ENCODE data around the gene TGFB1. TPM values are rescaled to one million over a fixed set of nuclear protein-coding genes. Genes with fewer than 3 reads are reported as not detected.

Gene TGFB1
- total and polyA plus RNA-seq, 7 experiments from 2014 or later: 31.4 to 322 (median 97.4) TPM

DNA sequence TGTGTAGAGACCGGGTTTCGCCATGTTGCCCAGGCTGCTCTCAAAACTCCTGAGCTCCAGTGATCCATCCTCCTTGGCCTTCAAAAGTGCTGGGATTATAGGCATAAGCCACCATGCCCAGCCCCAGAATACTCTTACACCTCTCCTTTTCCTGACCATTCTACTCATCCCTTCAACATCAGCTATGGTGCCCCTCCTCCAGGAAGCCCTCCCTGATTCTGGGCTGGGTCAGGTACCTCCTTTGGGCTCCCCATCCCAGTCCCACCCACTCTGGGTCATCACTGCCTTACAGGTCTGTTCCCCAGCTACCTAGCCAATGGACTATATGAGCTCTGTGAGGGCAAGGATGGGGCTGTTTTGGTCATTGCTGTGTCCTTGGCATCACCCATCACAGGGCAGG, 9.6 kb downstream of the TGFB1 start:
- Histone ChIP-seq H3K4me3 (ENCODE audit: low read length) (no peak overlapping the region), H3K36me3 (ENCODE audit: control insufficient read depth in 2 of 3, insufficient read depth in 3 of 3, low read length in 3 of 3) (peaks cover 36 to 72% (median 62%) of the 10 kb centered on the region in 3 experiments), H3K27ac (ENCODE audit: low read depth, low read length) (no peak overlapping the region), H3K27me3 (ENCODE audit: control insufficient read depth in 2 of 2, insufficient read depth in 2 of 2, low read length in 2 of 2) (no peaks in the 10 kb centered on the region), H3K4me1 (ENCODE audit: control insufficient read depth in 2 of 2, insufficient read depth in 2 of 2, low read length in 2 of 2) (peaks cover 39 to 47% of the 10 kb centered on the region in 2 donors), H3K9me3 (ENCODE audit: control insufficient read depth in 2 of 3, low read length in 3 of 3) (no peaks in the 10 kb centered on the region)
- Mint-ChIP-seq H3K27me3 (no peaks in the 10 kb centered on the region), H3K36me3 (peaks cover 4 to 47% (median 28%) of the 10 kb centered on the region in 5 donors), H3K4me3 (peak overlapping the region in 3 of 10 donors; percentile 35 to 63 (median 50)), H3K4me1 (peaks cover 23 to 68% (median 46%) of the 10 kb centered on the region in 7 donors), H3K27ac (peak overlapping the region in 6 of 9 donors; percentile 43 to 73 (median 64)), H3K9me3 (peaks cover 0 to 6% (median 0%) of the 10 kb centered on the region in 11 donors)
- no peak for DNase-seq
- ChIA-PET CTCF (interaction anchor here (0.9 to 2.0 kb wide), 2 partner anchors 11 to 35 kb away, joined by 6 to 9 read pairs; no protein-coding TSS in a partner anchor), POLR2A (interaction anchor here (0.8 to 0.9 kb wide), 2 partner anchors 20 to 80 kb away, joined by 3 to 4 read pairs; partner anchors contain the start of genes B9D2 and HNRNPUL1)
- intact Hi-C loops (cut with micrococcal nuclease): no loop called here
- no peak for ATAC-seq

DNA sequence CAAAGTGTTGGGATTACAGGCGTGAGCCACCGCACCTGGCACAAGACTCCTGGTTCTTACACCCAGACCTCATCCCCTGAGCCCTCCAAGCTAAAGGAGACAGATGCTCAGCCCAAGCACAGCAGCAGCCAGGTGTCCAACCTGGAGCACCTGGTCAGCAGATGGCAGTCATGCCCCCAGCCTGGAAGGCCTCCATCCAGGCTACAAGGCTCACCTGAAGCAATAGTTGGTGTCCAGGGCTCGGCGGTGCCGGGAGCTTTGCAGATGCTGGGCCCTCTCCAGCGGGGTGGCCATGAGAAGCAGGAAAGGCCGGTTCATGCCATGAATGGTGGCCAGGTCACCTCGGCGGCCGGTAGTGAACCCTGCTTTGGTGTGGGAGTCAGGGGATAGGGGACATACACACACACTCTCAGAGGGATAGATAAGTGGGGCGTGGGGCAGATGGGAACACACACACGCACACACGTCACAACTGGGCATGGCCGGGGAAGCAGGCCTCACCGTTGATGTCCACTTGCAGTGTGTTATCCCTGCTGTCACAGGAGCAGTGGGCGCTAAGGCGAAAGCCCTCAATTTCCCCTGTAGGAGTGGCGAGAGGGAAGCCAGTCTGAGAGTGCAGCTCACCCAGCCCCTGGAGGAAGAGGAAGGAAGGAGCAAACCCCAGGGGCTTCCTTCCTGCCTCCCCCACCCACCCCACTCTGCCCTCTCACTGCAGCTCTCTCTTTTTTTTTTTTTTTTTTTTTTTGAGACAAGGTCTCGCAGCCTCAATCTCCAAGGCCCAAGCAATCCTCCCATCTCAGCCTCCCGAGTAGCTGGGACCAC, 11.8 kb downstream of the TGFB1 start:
- Mint-ChIP-seq H3K9me3 (peaks cover 0 to 2% (median 0%) of the 10 kb centered on the region in 11 donors), H3K4me3 (peak overlapping the region in 9 of 10 donors; percentile 32 to 72 (median 63)), H3K27me3 (no peaks in the 10 kb centered on the region), H3K36me3 (peaks cover 5 to 42% (median 24%) of the 10 kb centered on the region in 5 donors), H3K27ac (peak overlapping the region in 8 of 9 donors; percentile 24 to 84 (median 70)), H3K4me1 (peaks cover 12 to 61% (median 42%) of the 10 kb centered on the region in 7 donors)
- POLR2A ChIA-PET: interaction anchor here (0.6 to 2.2 kb wide), 5 partner anchors 10 to 197 kb away, joined by 3 to 9 read pairs (median 5); no protein-coding TSS in a partner anchor
- H3K9me3 ChIP-seq (ENCODE audit: control insufficient read depth in 2 of 3, low read length in 3 of 3): no peaks in the 10 kb centered on the region
- intact Hi-C loops (cut with micrococcal nuclease): loop anchor here in 1 of 2 donors (1.0 kb wide), 1 partner anchor 9 kb away; no protein-coding TSS in a partner anchor
- peaks cover 31 to 82% (median 59%) of the 10 kb centered on the region in 3 experiments for H3K36me3 ChIP-seq (ENCODE audit: control insufficient read depth in 2 of 3, insufficient read depth in 3 of 3, low read length in 3 of 3)
- DNase-seq: no peak
- no peak overlapping the region for H3K27ac ChIP-seq (ENCODE audit: low read depth, low read length)
- no peaks in the 10 kb centered on the region for H3K27me3 ChIP-seq (ENCODE audit: control insufficient read depth in 2 of 2, insufficient read depth in 2 of 2, low read length in 2 of 2)
- CTCF ChIA-PET: interaction anchor here (0.6 to 2.3 kb wide), 5 partner anchors 10 to 150 kb away, joined by 3 to 5 read pairs (median 3); no protein-coding TSS in a partner anchor
- ATAC-seq: peak; percentile 60
- H3K4me3 ChIP-seq (ENCODE audit: low read length): no peak overlapping the region
- H3K4me1 ChIP-seq (ENCODE audit: control insufficient read depth in 2 of 2, insufficient read depth in 2 of 2, low read length in 2 of 2): peaks cover 27 to 35% of the 10 kb centered on the region in 2 donors

DNA sequence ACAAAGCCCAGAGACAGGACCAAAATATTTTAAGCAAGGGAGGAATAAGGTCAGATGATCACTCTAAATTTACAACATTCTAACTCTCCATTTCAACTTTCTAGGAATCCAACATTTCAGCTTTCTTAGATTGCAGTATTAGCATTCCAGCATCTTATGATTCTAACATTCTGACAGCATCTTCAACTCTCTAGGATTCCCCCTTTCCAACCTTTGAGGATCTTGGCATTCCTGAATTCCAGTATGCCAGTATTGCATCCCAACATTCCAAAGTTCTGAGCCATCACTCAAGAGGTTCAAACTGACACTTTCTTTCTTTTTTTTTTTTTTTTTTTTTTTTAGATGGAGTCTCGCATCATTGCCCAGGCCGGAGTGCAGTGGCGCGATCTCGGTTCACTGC, 13.8 kb downstream of the TGFB1 start:
- Histone ChIP-seq H3K9me3 (ENCODE audit: control insufficient read depth in 2 of 3, low read length in 3 of 3) (no peaks in the 10 kb centered on the region), H3K36me3 (ENCODE audit: control insufficient read depth in 2 of 3, insufficient read depth in 3 of 3, low read length in 3 of 3) (peaks cover 23 to 81% (median 44%) of the 10 kb centered on the region in 3 experiments), H3K27ac (ENCODE audit: low read depth, low read length) (no peak overlapping the region), H3K27me3 (ENCODE audit: control insufficient read depth in 2 of 2, insufficient read depth in 2 of 2, low read length in 2 of 2) (no peaks in the 10 kb centered on the region), H3K4me3 (ENCODE audit: low read length) (no peak overlapping the region), H3K4me1 (ENCODE audit: control insufficient read depth in 2 of 2, insufficient read depth in 2 of 2, low read length in 2 of 2) (peaks cover 26 to 32% of the 10 kb centered on the region in 2 donors)
- DNase-seq: no peak
- Mint-ChIP-seq H3K4me3 (no peak overlapping the region), H3K36me3 (peaks cover 5 to 38% (median 19%) of the 10 kb centered on the region in 5 donors), H3K4me1 (peaks cover 6 to 61% (median 50%) of the 10 kb centered on the region in 7 donors), H3K27me3 (no peaks in the 10 kb centered on the region), H3K27ac (peak overlapping the region in 3 of 9 donors; percentile 44 to 64 (median 49)), H3K9me3 (peaks cover 0 to 3% (median 0%) of the 10 kb centered on the region in 11 donors)
- ChIA-PET POLR2A (interaction anchor here (0.6 to 1.5 kb wide), 3 partner anchors 12 to 94 kb away, joined by 3 to 7 read pairs (median 3); no protein-coding TSS in a partner anchor), CTCF (interaction anchor here (0.5 to 1.4 kb wide), 2 partner anchors 12 to 26 kb away, joined by 3 read pairs; no protein-coding TSS in a partner anchor)
- ATAC-seq: no peak
- intact Hi-C loops (cut with micrococcal nuclease): no loop called here

DNA sequence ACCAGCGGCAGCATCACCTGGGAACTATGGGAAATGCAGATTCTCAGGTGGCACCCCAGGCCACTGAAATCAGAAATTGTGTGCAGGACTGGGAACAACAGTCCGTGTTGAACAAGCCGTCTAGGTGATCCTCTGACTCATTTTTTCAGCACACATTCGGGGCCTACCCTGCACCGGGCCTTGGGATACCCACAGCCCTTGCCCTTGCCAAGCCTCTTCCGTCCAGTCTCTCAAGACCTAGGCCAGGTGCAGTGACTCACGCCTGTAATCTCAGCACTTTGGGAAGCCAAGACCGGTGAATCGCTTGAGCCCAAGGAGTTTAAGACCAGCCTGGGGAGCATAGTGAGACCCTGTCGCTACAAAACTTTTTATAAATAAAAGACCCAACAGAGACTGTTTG, 18.3 kb downstream of the TGFB1 start:
- ATAC-seq (no peak), DNase-seq (no peak)
- CTCF ChIA-PET: interaction anchor here (1.0 kb wide), 1 partner anchor 113 kb away, joined by 3 read pairs; no protein-coding TSS in a partner anchor
- Histone ChIP-seq H3K9me3 (ENCODE audit: control insufficient read depth in 2 of 3, low read length in 3 of 3) (no peaks in the 10 kb centered on the region), H3K27ac (ENCODE audit: low read depth, low read length) (no peak overlapping the region), H3K27me3 (ENCODE audit: control insufficient read depth in 2 of 2, insufficient read depth in 2 of 2, low read length in 2 of 2) (no peaks in the 10 kb centered on the region), H3K4me1 (ENCODE audit: control insufficient read depth in 2 of 2, insufficient read depth in 2 of 2, low read length in 2 of 2) (peaks cover 2 to 29% of the 10 kb centered on the region in 2 donors), H3K4me3 (ENCODE audit: low read length) (no peak overlapping the region), H3K36me3 (ENCODE audit: control insufficient read depth in 2 of 3, insufficient read depth in 3 of 3, low read length in 3 of 3) (peaks cover 4 to 88% (median 33%) of the 10 kb centered on the region in 3 experiments)
- H3K4me1 Mint-ChIP-seq: peaks cover 14 to 52% (median 40%) of the 10 kb centered on the region in 7 donors
- POLR2A ChIA-PET: interaction anchor here (1.1 to 1.7 kb wide), 3 partner anchors 11 to 27 kb away, joined by 3 to 5 read pairs (median 5); no protein-coding TSS in a partner anchor
- intact Hi-C loops (cut with micrococcal nuclease): no loop called here
- H3K9me3 Mint-ChIP-seq: peaks cover 0 to 4% (median 0%) of the 10 kb centered on the region in 11 donors
- H3K4me3 Mint-ChIP-seq: peak overlapping the region in 1 of 10 donors; percentile 33
- peak overlapping the region in 3 of 9 donors; percentile 10 to 77 (median 67) for H3K27ac Mint-ChIP-seq
- no peaks in the 10 kb centered on the region for H3K27me3 Mint-ChIP-seq
- peaks cover 17 to 33% (median 26%) of the 10 kb centered on the region in 5 donors for H3K36me3 Mint-ChIP-seq

DNA sequence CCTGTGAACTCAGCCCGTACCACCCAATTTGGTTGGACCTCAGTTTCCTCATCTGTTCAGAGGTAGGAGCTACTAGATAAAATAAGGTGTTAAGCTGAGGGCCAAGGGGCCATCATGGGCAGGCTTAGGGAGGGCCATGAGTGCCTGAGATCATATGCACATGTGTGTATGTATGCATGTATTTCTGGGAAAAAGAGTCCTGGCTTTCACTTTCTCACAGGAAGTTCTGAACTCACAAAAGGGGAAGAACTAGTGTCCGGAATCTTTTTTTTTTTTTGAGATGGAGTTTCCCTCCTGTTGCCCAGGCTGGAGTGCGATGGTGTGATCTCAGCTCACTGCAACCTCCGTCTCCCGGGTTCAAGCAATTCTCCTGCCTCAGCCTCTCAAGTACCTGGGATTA, 18.9 kb downstream of the TGFB1 start:
- CTCF ChIA-PET: interaction anchor here (0.5 kb wide), 1 partner anchor 263 kb away, joined by 5 read pairs; no protein-coding TSS in a partner anchor
- H3K4me3 ChIP-seq (ENCODE audit: low read length): no peak overlapping the region
- peaks cover 4 to 88% (median 32%) of the 10 kb centered on the region in 3 experiments for H3K36me3 ChIP-seq (ENCODE audit: control insufficient read depth in 2 of 3, insufficient read depth in 3 of 3, low read length in 3 of 3)
- POLR2A ChIA-PET: interaction anchor here (1.2 to 1.7 kb wide), 2 partner anchors 12 to 13 kb away, joined by 5 read pairs; no protein-coding TSS in a partner anchor
- H3K4me1 ChIP-seq (ENCODE audit: control insufficient read depth in 2 of 2, insufficient read depth in 2 of 2, low read length in 2 of 2): peaks cover 4 to 34% of the 10 kb centered on the region in 2 donors
- H3K4me3 Mint-ChIP-seq: peak overlapping the region in 1 of 10 donors; percentile 50
- intact Hi-C loops (cut with micrococcal nuclease): no loop called here
- ATAC-seq (peak; percentile 57), DNase-seq (no peak)
- H3K36me3 Mint-ChIP-seq: peaks cover 19 to 32% (median 26%) of the 10 kb centered on the region in 5 donors
- H3K9me3 Mint-ChIP-seq: peaks cover 0 to 4% (median 0%) of the 10 kb centered on the region in 11 donors
- no peaks in the 10 kb centered on the region for H3K9me3 ChIP-seq (ENCODE audit: control insufficient read depth in 2 of 3, low read length in 3 of 3)
- no peaks in the 10 kb centered on the region for H3K27me3 Mint-ChIP-seq
- no peak overlapping the region for H3K27ac ChIP-seq (ENCODE audit: low read depth, low read length)
- H3K27me3 ChIP-seq (ENCODE audit: control insufficient read depth in 2 of 2, insufficient read depth in 2 of 2, low read length in 2 of 2): no peaks in the 10 kb centered on the region
- H3K27ac Mint-ChIP-seq: peak overlapping the region in 6 of 9 donors; percentile 25 to 80 (median 44)
- peaks cover 17 to 52% (median 40%) of the 10 kb centered on the region in 7 donors for H3K4me1 Mint-ChIP-seq

DNA sequence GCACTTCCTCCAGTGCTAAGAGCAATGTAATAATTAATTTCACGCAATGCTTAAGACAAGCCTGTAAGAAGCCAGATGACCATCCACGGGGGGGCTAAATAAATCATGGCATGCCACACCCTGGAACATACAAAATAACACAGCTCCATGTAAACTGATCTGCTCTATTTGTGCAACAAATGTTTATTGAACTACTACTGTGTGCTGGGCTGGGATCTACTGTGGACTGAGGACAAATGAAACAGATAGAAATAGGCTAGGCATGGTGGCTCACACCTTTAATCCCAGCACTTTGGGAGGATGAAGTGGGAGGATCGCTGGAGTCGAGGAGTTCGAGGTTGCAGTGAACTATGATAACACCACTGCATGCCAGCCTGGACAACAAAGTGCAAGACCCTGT, 21.3 kb downstream of the TGFB1 start:
- intact Hi-C loops (cut with micrococcal nuclease): no loop called here
- no peaks in the 10 kb centered on the region for H3K27me3 ChIP-seq (ENCODE audit: control insufficient read depth in 2 of 2, insufficient read depth in 2 of 2, low read length in 2 of 2)
- peaks cover 22 to 48% of the 10 kb centered on the region in 2 donors for H3K4me1 ChIP-seq (ENCODE audit: control insufficient read depth in 2 of 2, insufficient read depth in 2 of 2, low read length in 2 of 2)
- ChIA-PET POLR2A (interaction anchor here (0.6 kb wide), 1 partner anchor 8 kb away, joined by 3 read pairs; no protein-coding TSS in a partner anchor), CTCF (interaction anchor here (2.3 kb wide), 1 partner anchor 23 kb away, joined by 8 read pairs; no protein-coding TSS in a partner anchor)
- Mint-ChIP-seq H3K4me1 (peaks cover 30 to 61% (median 50%) of the 10 kb centered on the region in 7 donors), H3K36me3 (peaks cover 15 to 41% (median 25%) of the 10 kb centered on the region in 5 donors), H3K27ac (peak overlapping the region in 7 of 9 donors; percentile 3 to 88 (median 58)), H3K4me3 (peak overlapping the region in 1 of 10 donors; percentile 43), H3K27me3 (no peaks in the 10 kb centered on the region), H3K9me3 (peaks cover 0 to 4% (median 0%) of the 10 kb centered on the region in 11 donors)
- H3K9me3 ChIP-seq (ENCODE audit: control insufficient read depth in 2 of 3, low read length in 3 of 3): no peaks in the 10 kb centered on the region
- no peak overlapping the region for H3K27ac ChIP-seq (ENCODE audit: low read depth, low read length)
- H3K4me3 ChIP-seq (ENCODE audit: low read length): no peak overlapping the region
- H3K36me3 ChIP-seq (ENCODE audit: control insufficient read depth in 2 of 3, insufficient read depth in 3 of 3, low read length in 3 of 3): peaks cover 4 to 65% (median 26%) of the 10 kb centered on the region in 3 experiments
- DNase-seq (no peak), ATAC-seq (no peak)
